Measurements from ENCODE around the gene LMCD1.

DNA sequence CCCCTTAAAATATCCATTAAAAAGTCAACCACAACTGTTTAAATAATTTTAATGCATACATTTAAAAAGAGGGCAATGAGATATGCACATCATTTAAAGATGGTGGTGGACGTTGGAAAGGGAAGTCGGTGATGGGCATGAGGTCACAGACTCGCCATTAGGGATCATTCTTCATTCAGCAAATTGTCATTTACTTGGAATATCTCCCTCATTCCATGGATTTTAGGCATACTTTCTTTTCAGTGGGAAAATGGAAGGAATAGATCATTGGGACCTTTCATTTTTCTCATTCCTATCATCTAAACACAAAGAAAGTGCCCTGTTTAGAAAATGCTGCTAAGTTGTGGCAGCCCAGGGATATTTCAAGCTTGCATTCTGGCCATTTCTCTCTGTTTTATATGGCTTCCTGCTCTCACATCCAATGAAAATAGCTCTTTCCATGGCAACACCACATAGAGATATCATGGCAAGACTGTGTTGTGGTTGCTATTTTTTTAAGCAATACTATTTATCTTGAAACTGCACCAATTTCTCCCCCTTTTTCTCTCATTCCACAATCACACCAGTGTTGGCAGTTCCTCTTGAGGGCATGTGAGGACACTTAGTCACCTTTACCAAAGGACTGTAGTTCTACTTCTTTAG is 40.7 kb upstream of the LMCD1 start:
- TF ChIP-seq FOXP2 (optimal IDR thresholded peaks at IDR 0.05; ENCODE audit: control extremely low read depth, extremely low read length, insufficient read depth) (no peak), POLR2AphosphoS5 (IDR thresholded peaks at IDR 0.05; ENCODE audit: borderline replicate concordance, low read depth, low read length) (no peak)

Data from SK-N-MC (cell line).